Ectodermal cell (in vitro differentiated cells): Measurements from ENCODE around the gene ZBTB21.

Experiments used
- H3K27ac ChIP-seq: 2 replicates; pipeline ENCODE4 v1.7.0; 2013; ENCODE audit warnings: mild to moderate bottlenecking, low read depth, low read length; ENCODE audit not compliant: insufficient read depth, poor library complexity, severe bottlenecking
- H3K27me3 ChIP-seq: 2 replicates; pipeline ENCODE4 v1.7.0; 2013; ENCODE audit warnings: mild to moderate bottlenecking, low read length; ENCODE audit not compliant: insufficient read depth, control insufficient read depth, poor library complexity, severe bottlenecking
- H3K36me3 ChIP-seq: one replicate; pipeline ENCODE4 v1.7.0; 2013; ENCODE audit warnings: low read length; ENCODE audit not compliant: control insufficient read depth, insufficient read depth
- H3K4me1 ChIP-seq: one replicate; pipeline ENCODE4 v1.7.0; 2013; ENCODE audit warnings: low read length; ENCODE audit not compliant: control insufficient read depth, insufficient read depth
- H3K4me3 ChIP-seq: 2 replicates; pipeline ENCODE4 v1.7.0; 2013; ENCODE audit warnings: low read depth, low read length, control low read depth; ENCODE audit not compliant: insufficient read depth
- H3K9me3 ChIP-seq: 2 replicates; pipeline ENCODE4 v1.7.0; 2013; ENCODE audit warnings: mild to moderate bottlenecking, low read length, moderate library complexity; ENCODE audit not compliant: control insufficient read depth
- WGBS, 2 experiments: methylation state at CpG; one replicate each; pipeline ENCODE4 v1.1.7; 2013; ENCODE audit warnings: missing lambda C conversion rate in 2 of 2; 5-methylcytosine and 5-hydroxymethylcytosine counted together

The ZBTB21 gene

GRCh38 chr21:41979751-41980369, 30.3 kb downstream of the ZBTB21 start:
- Histone ChIP-seq H3K4me3 (no peak overlapping the region), H3K27ac (no peak overlapping the region), H3K4me1 (no peaks in the 10 kb centered on the region), H3K36me3 (no peaks in the 10 kb centered on the region), H3K27me3 (no peaks in the 10 kb centered on the region), H3K9me3 (no peaks in the 10 kb centered on the region)
- 90 to 93% methylated on average over 7 of the region's 7 CpGs for WGBS, 2 experiments

- 70 to 72% methylated on average over 4 of the region's 4 CpGs for WGBS, 2 experiments
- Histone ChIP-seq H3K36me3 (no peaks in the 10 kb centered on the region), H3K27ac (no peak overlapping the region), H3K4me3 (no peak overlapping the region), H3K9me3 (no peaks in the 10 kb centered on the region), H3K27me3 (no peaks in the 10 kb centered on the region), H3K4me1 (no peaks in the 10 kb centered on the region)
These were observed 30.8 kb downstream of the ZBTB21 start for GRCh38 chr21:41979335-41979734.

GRCh38 chr21:41977034-41977950, 32.9 kb downstream of the ZBTB21 start:
- Histone ChIP-seq H3K4me1 (no peaks in the 10 kb centered on the region), H3K27ac (no peak overlapping the region), H3K4me3 (no peak overlapping the region), H3K27me3 (no peaks in the 10 kb centered on the region), H3K36me3 (no peaks in the 10 kb centered on the region), H3K9me3 (no peaks in the 10 kb centered on the region)
- WGBS, 2 experiments: 88% methylated on average over 17 of the region's 17 CpGs

GRCh38 chr21:41976611-41977010, 33.5 kb downstream of the ZBTB21 start:
- Histone ChIP-seq H3K4me1 (no peaks in the 10 kb centered on the region), H3K27ac (no peak overlapping the region), H3K9me3 (no peaks in the 10 kb centered on the region), H3K27me3 (no peaks in the 10 kb centered on the region), H3K36me3 (no peaks in the 10 kb centered on the region), H3K4me3 (no peak overlapping the region)
- 93% methylated on average over 8 of the region's 8 CpGs for WGBS, 2 experiments

GRCh38 chr21:41975391-41976272, 34.5 kb downstream of the ZBTB21 start:
- H3K36me3 ChIP-seq: no peaks in the 10 kb centered on the region
- no peak overlapping the region for H3K4me3 ChIP-seq
- 94 to 95% methylated on average over 15 to 17 of the region's 17 CpGs for WGBS, 2 experiments
- H3K9me3 ChIP-seq: no peaks in the 10 kb centered on the region
- no peaks in the 10 kb centered on the region for H3K4me1 ChIP-seq
- H3K27ac ChIP-seq: no peak overlapping the region
- no peaks in the 10 kb centered on the region for H3K27me3 ChIP-seq

- H3K27ac ChIP-seq: no peak overlapping the region
- WGBS, 2 experiments: 88 to 92% methylated on average over 4 of the region's 4 CpGs
- H3K27me3 ChIP-seq: no peaks in the 10 kb centered on the region
- no peaks in the 10 kb centered on the region for H3K4me1 ChIP-seq
- H3K4me3 ChIP-seq: no peak overlapping the region
- H3K36me3 ChIP-seq: no peaks in the 10 kb centered on the region
- no peaks in the 10 kb centered on the region for H3K9me3 ChIP-seq
These were observed 35.5 kb downstream of the ZBTB21 start for GRCh38 chr21:41974752-41975053.

GRCh38 chr21:41973861-41974751, 36.1 kb downstream of the ZBTB21 start:
- Histone ChIP-seq H3K27ac (no peak overlapping the region), H3K4me1 (no peaks in the 10 kb centered on the region), H3K9me3 (no peaks in the 10 kb centered on the region), H3K36me3 (no peaks in the 10 kb centered on the region), H3K27me3 (no peaks in the 10 kb centered on the region), H3K4me3 (no peak overlapping the region)
- 84 to 88% methylated on average over 14 of the region's 14 CpGs for WGBS, 2 experiments

- Histone ChIP-seq H3K4me3 (no peak overlapping the region), H3K9me3 (no peaks in the 10 kb centered on the region), H3K4me1 (no peaks in the 10 kb centered on the region), H3K27ac (no peak overlapping the region), H3K36me3 (no peaks in the 10 kb centered on the region), H3K27me3 (no peaks in the 10 kb centered on the region)
- 94 to 95% methylated on average over 15 of the region's 15 CpGs for WGBS, 2 experiments
These were observed 36.7 kb downstream of the ZBTB21 start for GRCh38 chr21:41973427-41973831.

GRCh38 chr21:41972511-41973205, 37.5 kb downstream of the ZBTB21 start:
- Histone ChIP-seq H3K36me3 (no peaks in the 10 kb centered on the region), H3K9me3 (no peaks in the 10 kb centered on the region), H3K27me3 (no peaks in the 10 kb centered on the region), H3K4me3 (no peak overlapping the region), H3K4me1 (peaks cover 6% of the 10 kb centered on the region), H3K27ac (no peak overlapping the region)
- WGBS, 2 experiments: 89% methylated on average over 23 of the region's 23 CpGs
